ENCODE results near the gene ADAM15. TPM values are rescaled to one million over a fixed set of nuclear protein-coding genes. Genes with fewer than 3 reads are reported as not detected.

ADAM15 gene
- polyA plus RNA-seq, 4 donors = 37.6 to 53.1 (median 46.2) TPM

DNA sequence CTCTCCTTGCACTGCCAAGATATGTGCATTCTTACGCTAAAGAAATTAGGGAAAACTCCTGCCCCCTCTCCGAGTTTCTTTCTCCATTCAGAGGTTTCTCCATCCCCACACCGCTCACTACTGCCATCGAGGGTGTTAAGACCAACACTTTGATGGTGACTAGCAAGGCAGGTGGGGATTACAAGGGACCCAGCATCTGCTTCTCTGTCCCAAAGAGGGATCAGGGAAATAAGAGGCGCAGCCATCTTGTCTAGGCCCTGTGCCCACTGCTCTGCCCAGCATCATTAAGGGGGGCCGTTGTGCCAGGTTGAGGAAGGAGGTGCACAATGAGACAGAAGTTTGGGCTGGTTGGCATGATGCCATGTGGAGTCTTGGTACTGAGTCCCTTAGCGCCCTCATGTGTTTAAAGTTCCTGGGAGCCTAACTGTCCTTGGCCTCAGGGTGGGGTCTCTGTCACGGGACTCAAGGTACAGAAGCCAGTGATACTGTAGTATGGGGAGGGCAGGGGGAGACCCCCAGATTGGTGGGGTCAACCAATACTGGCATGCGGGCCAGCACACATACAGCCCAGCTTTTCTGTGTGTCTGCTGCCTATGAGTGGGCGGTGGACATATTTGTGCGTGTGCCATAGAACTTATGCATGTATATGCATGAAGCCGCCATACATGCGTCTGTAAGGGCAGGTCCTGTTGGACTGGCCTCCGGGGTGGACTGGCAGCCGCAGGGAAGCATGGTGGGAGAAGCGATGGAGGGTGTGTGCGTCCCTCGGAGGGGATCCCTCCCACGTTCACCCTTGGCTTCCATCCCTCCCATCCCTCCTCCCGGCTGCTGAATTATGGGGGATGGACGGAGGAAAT, 33.0 kb downstream of the ADAM15 start:
- DNase-seq (ENCODE audit: low read depth in 4 of 4, low spot score in 3 of 4) = no peak

DNA sequence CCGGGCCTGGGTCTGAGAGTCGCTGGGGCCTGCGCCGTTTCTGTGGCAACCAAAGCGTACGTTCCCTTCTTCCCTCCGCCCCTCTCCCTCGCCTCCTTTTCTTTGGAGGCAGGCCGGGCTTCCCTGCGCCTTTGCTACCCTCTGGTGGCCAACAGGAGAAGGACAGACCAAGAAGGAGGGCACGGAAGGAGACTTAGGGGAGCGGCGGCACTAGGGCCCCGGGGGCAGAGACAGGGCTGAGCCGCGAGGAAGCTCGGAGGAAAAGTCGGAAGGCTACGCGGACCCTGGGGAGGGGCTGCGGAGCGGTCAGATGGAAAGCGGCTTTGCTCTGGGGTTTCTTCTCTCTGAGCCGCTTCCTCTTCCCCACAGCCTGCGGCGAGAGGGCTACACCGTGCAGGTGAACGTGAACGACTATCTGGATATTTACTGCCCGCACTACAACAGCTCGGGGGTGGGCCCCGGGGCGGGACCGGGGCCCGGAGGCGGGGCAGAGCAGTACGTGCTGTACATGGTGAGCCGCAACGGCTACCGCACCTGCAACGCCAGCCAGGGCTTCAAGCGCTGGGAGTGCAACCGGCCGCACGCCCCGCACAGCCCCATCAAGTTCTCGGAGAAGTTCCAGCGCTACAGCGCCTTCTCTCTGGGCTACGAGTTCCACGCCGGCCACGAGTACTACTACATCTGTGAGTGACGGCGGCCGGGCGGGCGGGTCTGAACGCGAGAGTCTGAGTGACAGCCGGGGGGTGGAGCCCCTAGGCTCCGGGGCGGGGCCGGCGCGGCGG, 33.8 kb downstream of the ADAM15 start:
- peak; percentile 93 to 96 (median 94) for DNase-seq (ENCODE audit: low read depth in 4 of 4, low spot score in 3 of 4)

DNA sequence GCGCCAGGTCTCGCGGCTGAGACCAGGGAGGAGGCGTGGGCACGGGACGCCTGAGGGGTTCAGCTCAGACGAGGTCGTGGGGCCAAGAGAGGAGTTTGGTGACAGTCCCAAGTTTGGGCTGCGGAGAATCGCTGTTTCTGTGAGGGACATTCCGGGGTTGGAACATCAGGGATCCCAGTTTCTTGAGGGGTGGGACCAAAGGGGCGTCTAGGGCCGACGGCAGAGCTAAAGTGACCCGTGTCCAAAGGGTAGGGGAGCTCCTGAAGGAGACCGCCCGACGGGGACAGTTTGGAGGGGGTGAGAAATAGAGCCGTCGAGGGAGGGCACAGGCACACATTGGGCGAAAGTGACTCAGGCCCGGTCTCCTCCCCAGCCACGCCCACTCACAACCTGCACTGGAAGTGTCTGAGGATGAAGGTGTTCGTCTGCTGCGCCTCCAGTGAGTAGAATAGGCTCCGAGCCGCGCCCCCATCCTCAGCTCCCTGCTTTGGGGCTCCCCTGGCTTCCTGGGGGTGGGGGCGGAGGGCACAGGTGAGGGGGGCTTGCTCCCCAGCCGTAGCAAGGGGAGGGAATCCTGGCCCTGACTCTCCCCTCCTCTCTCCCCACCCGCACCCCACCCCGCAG, 34.5 kb downstream of the ADAM15 start:
- DNase-seq (ENCODE audit: low read depth in 4 of 4, low spot score in 3 of 4) = no peak

DNA sequence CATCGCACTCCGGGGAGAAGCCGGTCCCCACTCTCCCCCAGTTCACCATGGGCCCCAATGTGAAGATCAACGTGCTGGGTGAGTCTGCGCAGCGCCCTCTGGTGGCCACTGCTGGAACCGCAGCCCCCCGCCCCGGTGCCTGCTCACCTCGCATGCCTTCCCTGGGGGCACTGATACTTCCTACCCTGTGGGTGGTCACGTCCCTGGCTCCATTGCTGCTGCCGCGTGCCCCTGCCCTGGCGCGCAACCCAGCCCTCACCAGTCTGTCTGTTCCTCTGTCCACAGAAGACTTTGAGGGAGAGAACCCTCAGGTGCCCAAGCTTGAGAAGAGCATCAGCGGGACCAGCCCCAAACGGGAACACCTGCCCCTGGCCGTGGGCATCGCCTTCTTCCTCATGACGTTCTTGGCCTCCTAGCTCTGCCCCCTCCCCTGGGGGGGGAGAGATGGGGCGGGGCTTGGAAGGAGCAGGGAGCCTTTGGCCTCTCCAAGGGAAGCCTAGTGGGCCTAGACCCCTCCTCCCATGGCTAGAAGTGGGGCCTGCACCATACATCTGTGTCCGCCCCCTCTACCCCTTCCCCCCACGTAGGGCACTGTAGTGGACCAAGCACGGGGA, 35.1 kb downstream of the ADAM15 start:
- DNase-seq (ENCODE audit: low read depth in 4 of 4, low spot score in 3 of 4) = no peak

- DNase-seq (ENCODE audit: low read depth in 4 of 4, low spot score in 3 of 4) = no peak
These were observed 35.9 kb downstream of the ADAM15 start for GRCh38 chr1:155086856-155087535.

GRCh38 chr1:155091071-155092051, 40.2 kb downstream of the ADAM15 start:
- no peak for DNase-seq (ENCODE audit: low read depth in 4 of 4, low spot score in 3 of 4)

DNA sequence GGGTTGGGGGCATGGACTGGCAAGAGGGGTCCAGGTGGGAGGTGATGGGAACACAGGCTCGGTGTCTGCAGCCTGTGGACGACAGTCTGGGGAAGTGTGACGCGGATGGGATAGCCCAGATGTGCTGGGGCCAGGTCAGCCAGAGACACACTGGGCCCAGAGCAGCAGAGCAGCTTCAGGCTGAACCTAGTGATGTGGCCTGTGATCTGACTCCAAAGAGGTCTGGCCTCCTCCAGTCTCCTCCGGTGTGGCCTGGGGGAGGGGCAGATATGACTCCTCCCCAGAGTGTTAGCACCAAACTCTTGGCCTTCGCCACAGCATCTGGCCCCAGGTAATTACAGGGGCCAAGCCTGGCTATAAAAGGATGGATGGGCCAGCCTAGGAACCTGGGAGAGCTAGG, 41.0 kb downstream of the ADAM15 start:
- DNase-seq (ENCODE audit: low read depth in 4 of 4, low spot score in 3 of 4) = no peak

DNA sequence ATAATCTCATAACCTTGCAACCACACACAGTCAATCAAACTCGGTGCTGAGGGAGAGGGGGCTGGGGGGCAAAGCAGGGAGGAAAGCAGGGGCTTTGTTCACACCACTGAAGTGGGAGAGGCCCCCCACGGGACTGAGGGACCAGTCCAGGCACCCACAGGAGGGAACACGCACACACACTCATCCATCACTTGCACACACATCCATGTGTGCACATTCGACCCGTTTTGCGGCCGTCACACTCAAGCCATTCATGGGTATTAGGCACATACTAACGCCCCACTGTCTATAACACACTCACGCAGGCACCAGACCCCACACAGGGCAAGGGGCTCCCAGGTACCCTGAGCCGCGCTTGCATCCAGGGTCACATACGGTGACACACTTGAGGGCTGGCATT, 41.5 kb downstream of the ADAM15 start:
- no peak for DNase-seq (ENCODE audit: low read depth in 4 of 4, low spot score in 3 of 4)

GRCh38 chr1:155093911-155094621, 43.0 kb downstream of the ADAM15 start:
- DNase-seq (ENCODE audit: low read depth in 4 of 4, low spot score in 3 of 4) = no peak

DNA sequence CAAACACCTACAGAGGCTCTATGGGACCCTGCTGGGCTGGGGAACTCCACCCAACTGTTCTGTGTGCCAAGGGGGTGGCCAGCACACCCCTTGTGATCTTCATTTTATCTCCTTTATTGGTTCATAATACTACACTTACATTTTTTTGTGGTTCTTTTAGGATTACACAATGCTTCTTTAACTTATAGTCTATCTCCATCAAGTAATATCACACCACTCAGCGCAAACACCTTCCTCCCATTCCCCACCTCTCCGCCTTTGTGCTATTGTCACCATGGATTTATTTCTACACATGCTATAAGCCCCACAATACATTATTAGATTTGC, 43.5 kb downstream of the ADAM15 start:
- no peak for DNase-seq (ENCODE audit: low read depth in 4 of 4, low spot score in 3 of 4)

- no peak for DNase-seq (ENCODE audit: low read depth in 4 of 4, low spot score in 3 of 4)
These were observed 48.2 kb downstream of the ADAM15 start for GRCh38 chr1:155099331-155099730.

DNA sequence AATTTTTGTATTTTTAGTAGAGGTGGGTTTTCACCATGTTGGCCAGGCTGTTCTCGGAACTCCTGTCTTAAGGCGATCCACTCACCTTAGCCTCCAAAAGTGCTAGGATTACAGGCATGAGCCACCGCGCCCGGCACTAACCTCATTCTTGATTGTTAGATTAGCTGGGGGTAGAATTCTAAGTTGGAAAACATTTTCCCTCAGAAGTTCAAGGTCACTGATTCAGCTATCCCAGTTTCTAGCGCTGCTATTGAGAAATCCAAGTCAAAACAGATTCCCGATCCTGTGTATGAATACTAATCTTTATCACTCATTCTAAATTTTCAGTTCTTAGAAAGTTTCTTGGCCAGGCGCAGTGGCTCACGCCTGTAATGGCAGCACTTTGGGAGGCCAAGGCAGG, 52.2 kb downstream of the ADAM15 start:
- no peak for DNase-seq (ENCODE audit: low read depth in 4 of 4, low spot score in 3 of 4)

GRCh38 chr1:155104605-155105534, 53.8 kb downstream of the ADAM15 start:
- DNase-seq (ENCODE audit: low read depth in 4 of 4, low spot score in 3 of 4) = no peak

- DNase-seq (ENCODE audit: low read depth in 4 of 4, low spot score in 3 of 4) = no peak
These were observed 54.5 kb downstream of the ADAM15 start for GRCh38 chr1:155105604-155106011.

DNA sequence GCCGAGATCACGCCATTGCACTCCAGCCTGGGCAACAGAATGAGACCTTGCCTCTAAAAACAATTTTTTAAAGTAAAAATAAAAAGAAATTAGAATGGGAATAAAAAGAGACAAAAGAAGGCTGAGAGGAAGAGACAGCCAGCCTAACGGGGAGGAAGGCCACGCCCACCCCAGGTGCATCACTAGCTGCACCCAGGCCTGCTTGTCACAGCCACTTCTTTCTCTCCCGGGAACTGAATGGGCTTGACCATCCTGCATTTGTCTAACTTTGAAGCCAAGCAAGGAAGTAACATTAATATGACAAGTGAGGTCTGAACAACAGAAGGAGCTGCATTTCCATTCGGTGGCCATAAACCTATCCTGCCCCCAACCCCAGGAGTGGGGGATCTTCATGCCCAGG, 55.7 kb downstream of the ADAM15 start:
- DNase-seq (ENCODE audit: low read depth in 4 of 4, low spot score in 3 of 4) = no peak

DNA sequence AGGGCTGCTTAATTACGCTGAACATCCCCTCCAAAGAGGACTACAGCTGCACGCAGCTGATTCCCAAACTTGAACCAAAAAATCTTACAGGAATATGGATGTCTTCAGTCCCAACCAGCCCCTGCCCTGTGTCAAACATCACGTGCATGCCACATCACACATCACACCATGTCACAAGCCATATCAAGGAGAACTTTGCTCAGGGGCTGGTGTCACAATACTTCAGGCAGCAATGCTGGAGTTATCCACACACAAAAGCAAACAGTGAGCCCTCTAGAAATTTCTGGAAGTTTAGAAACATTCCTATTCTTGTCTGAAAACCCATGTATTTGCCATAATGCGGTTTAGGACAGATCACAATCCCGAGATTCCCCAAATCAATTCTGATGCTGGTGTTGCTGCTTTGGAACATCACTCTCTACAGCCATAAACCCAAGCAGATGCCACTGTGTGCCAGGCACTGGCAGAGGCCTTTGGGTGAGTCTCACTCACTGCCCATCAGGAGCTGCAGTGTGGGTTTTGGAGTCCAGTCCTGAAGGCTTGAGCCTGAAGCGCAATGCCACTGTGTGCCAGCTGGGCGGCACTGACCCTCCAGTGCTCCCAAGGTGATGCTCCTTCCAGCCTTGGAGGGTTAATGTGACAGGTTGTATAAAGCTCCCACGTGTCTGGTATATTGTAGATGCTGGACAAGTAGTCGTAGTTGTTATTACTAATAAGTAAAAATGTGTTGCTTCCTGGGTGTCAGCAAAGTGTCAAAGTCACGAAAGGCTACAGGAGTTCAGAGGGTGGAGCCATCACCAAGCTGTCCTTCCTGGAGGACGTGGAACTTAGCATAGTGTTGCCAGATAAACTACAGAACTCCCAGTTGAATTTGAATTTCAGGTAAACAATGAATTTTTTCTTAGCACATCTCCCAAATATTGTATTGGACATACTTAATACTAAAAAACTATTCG, 56.5 kb downstream of the ADAM15 start:
- no peak for DNase-seq (ENCODE audit: low read depth in 4 of 4, low spot score in 3 of 4)

DNA sequence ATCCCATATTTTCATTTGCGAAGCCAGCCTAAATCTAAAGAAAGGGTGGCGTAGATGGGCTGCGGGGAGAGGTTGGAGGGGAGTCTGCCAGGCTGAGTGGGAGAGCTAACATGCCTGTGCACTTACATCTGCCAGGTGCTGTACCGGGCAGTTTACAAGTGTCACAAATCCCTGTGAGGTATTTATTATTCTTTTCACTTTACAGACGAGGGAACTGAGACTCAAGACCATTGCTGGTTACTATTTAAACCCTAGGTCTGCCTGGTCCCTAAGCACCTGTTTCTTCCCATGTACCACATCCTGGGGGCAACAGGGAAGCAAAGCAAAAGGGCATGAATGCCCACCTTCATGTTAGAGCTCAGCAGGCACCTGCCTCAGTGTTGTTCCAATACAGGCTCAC, 57.2 kb downstream of the ADAM15 start:
- DNase-seq (ENCODE audit: low read depth in 4 of 4, low spot score in 3 of 4) = no peak
